ENCODE results near the gene PRPSAP1. TPM values are rescaled to one million over a fixed set of nuclear protein-coding genes. Genes with fewer than 3 reads are reported as not detected.

PRPSAP1 gene
- total RNA-seq, 3 donors from 2014 or later (not counting 1 experiment from before 2014, with no cell fraction given) = 32.9 to 45.2 (median 41.5) TPM

- H3K4me1 Mint-ChIP-seq = no peaks in the 10 kb centered on the region
- intact Hi-C loops (cut with micrococcal nuclease) = loop anchor here (5.0 kb wide), 1 partner anchor 203 kb away; no protein-coding TSS in a partner anchor
Measured at GRCh38 chr17:76304226-76305134, 49.2 kb downstream of the PRPSAP1 start.

GRCh38 chr17:76297436-76297835 is 56.3 kb downstream of the PRPSAP1 start:
- Histone ChIP-seq H3K27ac (ENCODE audit: low read length) (no peak overlapping the region), H3K4me1 (ENCODE audit: control insufficient read depth, insufficient read depth, low read length) (no peaks in the 10 kb centered on the region), H3K27me3 (ENCODE audit: control insufficient read depth, insufficient read depth, low read length) (no peaks in the 10 kb centered on the region), H3K36me3 (ENCODE audit: control insufficient read depth, insufficient read depth, low read length) (no peaks in the 10 kb centered on the region), H3K4me3 (ENCODE audit: low read length) (no peak overlapping the region), H3K9me3 (ENCODE audit: control insufficient read depth, insufficient read depth, low read length) (no peaks in the 10 kb centered on the region)
- DNase-seq = no peak
- TF ChIP-seq CTCF (IDR thresholded peaks at IDR 0.05) = no peak
- ATAC-seq = no peak
- 97% methylated on average over 3 of the region's 3 CpGs for WGBS (ENCODE audit: insufficient coverage)
- intact Hi-C loops (cut with micrococcal nuclease) = no loop called here
- no peaks in the 10 kb centered on the region for H3K9me3 Mint-ChIP-seq
- H3K27ac Mint-ChIP-seq = no peak overlapping the region
- no peaks in the 10 kb centered on the region for H3K4me1 Mint-ChIP-seq
- no peaks in the 10 kb centered on the region for H3K27me3 Mint-ChIP-seq (ENCODE audit: low read depth in 2 of 2)
- no peak overlapping the region for H3K4me3 Mint-ChIP-seq
- no peaks in the 10 kb centered on the region for H3K36me3 Mint-ChIP-seq

More at GRCh38 chr17:76304226-76305134, 49.2 kb downstream of the PRPSAP1 start:
- Mint-ChIP-seq H3K4me3 (no peak overlapping the region), H3K36me3 (no peaks in the 10 kb centered on the region), H3K27ac (no peak overlapping the region), H3K9me3 (no peaks in the 10 kb centered on the region), H3K27me3 (ENCODE audit: low read depth in 2 of 2) (no peaks in the 10 kb centered on the region)
- DNase-seq (no peak), ATAC-seq (no peak)
- Histone ChIP-seq H3K27ac (ENCODE audit: low read length) (no peak overlapping the region), H3K27me3 (ENCODE audit: control insufficient read depth, insufficient read depth, low read length) (no peaks in the 10 kb centered on the region), H3K9me3 (ENCODE audit: control insufficient read depth, insufficient read depth, low read length) (no peaks in the 10 kb centered on the region), H3K4me1 (ENCODE audit: control insufficient read depth, insufficient read depth, low read length) (no peaks in the 10 kb centered on the region), H3K4me3 (ENCODE audit: low read length) (no peak overlapping the region), H3K36me3 (ENCODE audit: control insufficient read depth, insufficient read depth, low read length) (no peaks in the 10 kb centered on the region)
- TF ChIP-seq CTCF (IDR thresholded peaks at IDR 0.05) = no peak
- WGBS (ENCODE audit: insufficient coverage) = 96% methylated on average over 13 of the region's 17 CpGs

- H3K36me3 Mint-ChIP-seq = no peaks in the 10 kb centered on the region
- H3K4me1 Mint-ChIP-seq = no peaks in the 10 kb centered on the region
- Histone ChIP-seq H3K4me3 (ENCODE audit: low read length) (no peak overlapping the region), H3K27me3 (ENCODE audit: control insufficient read depth, insufficient read depth, low read length) (no peaks in the 10 kb centered on the region), H3K36me3 (ENCODE audit: control insufficient read depth, insufficient read depth, low read length) (no peaks in the 10 kb centered on the region), H3K9me3 (ENCODE audit: control insufficient read depth, insufficient read depth, low read length) (no peaks in the 10 kb centered on the region), H3K4me1 (ENCODE audit: control insufficient read depth, insufficient read depth, low read length) (no peaks in the 10 kb centered on the region), H3K27ac (ENCODE audit: low read length) (no peak overlapping the region)
- DNase-seq (no peak), ATAC-seq (no peak)
- no peak overlapping the region for H3K4me3 Mint-ChIP-seq
- no peaks in the 10 kb centered on the region for H3K9me3 Mint-ChIP-seq
- 97% methylated on average over 5 of the region's 5 CpGs for WGBS (ENCODE audit: insufficient coverage)
- TF ChIP-seq CTCF (IDR thresholded peaks at IDR 0.05) = no peak
- H3K27me3 Mint-ChIP-seq (ENCODE audit: low read depth in 2 of 2) = no peaks in the 10 kb centered on the region
- H3K27ac Mint-ChIP-seq = no peak overlapping the region
- intact Hi-C loops (cut with micrococcal nuclease) = no loop called here
Measured at GRCh38 chr17:76296889-76297288, 56.8 kb downstream of the PRPSAP1 start.
